T-cell (primary cell): ENCODE measurements around the gene EEFSEC. TPM values are rescaled to one million over a fixed set of nuclear protein-coding genes. Genes with fewer than 3 reads are reported as not detected.
A peak's percentile ranks its signal among the peaks of the same experiment; 100 is the strongest.

ENCODE experiments used
- ATAC-seq, 4 experiments: fragments of 200-7000 bp in 3 of 4; fragments of 150-1000 bp in 1 of 4; cut with Tn5 transposase; replicated peaks in 1 of 4; 1 replicate in 3 of 4; 2 replicates in 1 of 4; pipeline ENCODE4 v1.10.0; 2021; ENCODE audit warnings: moderate library complexity in 3 of 4, mild to moderate bottlenecking in 2 of 4, moderate number of reproducible peaks in 1 of 4
- CTCF ChIA-PET, 2 donors: fragments of 300-600 bp; sonication (Branson Sonifier 250); formaldehyde crosslinking; loops; one replicate each; lab custom pipeline; 2022; ENCODE audit warnings: antibody characterized with exemption in 2 of 2; lab: Charles Lee
- POLR2A ChIA-PET, 2 donors: fragments of 300-600 bp; sonication (Branson Sonifier 250); formaldehyde crosslinking; loops; one replicate each; lab custom pipeline; 2022; ENCODE audit warnings: antibody characterized with exemption in 2 of 2; lab: Charles Lee
- DNase-seq, 35 experiments: peaks; one replicate each; pipeline versions ENCODE4 v3.0.0 to v3.0.0-alpha.2; 2013 to 2023
- H3K27ac ChIP-seq: one replicate; pipeline ENCODE4 v1.5.1; 2013; ENCODE audit warnings: low read length
- H3K27me3 ChIP-seq, 2 experiments: replicated peaks in 1 of 2; 1 replicate in 1 of 2; 2 replicates in 1 of 2; pipeline versions ENCODE4 v1.6.1 to v1.7.0; 2013; ENCODE audit warnings: low read length in 1 of 2, mixed read lengths in 1 of 2; ENCODE audit not compliant: control insufficient read depth in 2 of 2, insufficient read depth in 2 of 2; ENCODE audit errors: extremely low read depth in 1 of 2
- H3K36me3 ChIP-seq, 2 donors: 1 replicate in 1 of 2; 2 replicates in 1 of 2; pipeline versions ENCODE4 v1.6.1 to v1.7.0; 2013; ENCODE audit warnings: low read length in 1 of 2; ENCODE audit not compliant: control insufficient read depth in 2 of 2, insufficient read depth in 1 of 2; ENCODE audit errors: extremely low read depth in 1 of 2
- H3K4me1 ChIP-seq, 2 experiments: 1 replicate in 1 of 2; 2 replicates in 1 of 2; pipeline versions ENCODE4 v1.6.1 to v1.7.0; 2013; ENCODE audit warnings: low read length in 2 of 2, mixed read lengths in 1 of 2; ENCODE audit not compliant: insufficient read depth in 2 of 2, control insufficient read depth in 1 of 2; ENCODE audit errors: extremely low read depth in 1 of 2
- H3K4me3 ChIP-seq, 2 donors: 1 replicate in 1 of 2; 2 replicates in 1 of 2; pipeline versions ENCODE4 v1.5.1 to v1.7.0; 2013; ENCODE audit warnings: mild to moderate bottlenecking in 2 of 2, low read length in 1 of 2, moderate library complexity in 1 of 2; ENCODE audit not compliant: control insufficient read depth in 1 of 2; ENCODE audit errors: extremely low read depth in 1 of 2
- H3K9me3 ChIP-seq: 2 replicates; pipeline ENCODE4 v1.7.0; 2013
- H3K27ac Mint-ChIP-seq, 2 donors: one replicate each; pipeline ENCODE4 v1.8.0; 2020 to 2021; ENCODE audit warnings: mild to moderate bottlenecking in 2 of 2, mixed read lengths in 2 of 2
- H3K27me3 Mint-ChIP-seq, 2 donors: one replicate each; pipeline ENCODE4 v1.8.0; 2021 to 2022; ENCODE audit warnings: mixed read lengths in 2 of 2
- H3K36me3 Mint-ChIP-seq: one replicate; pipeline ENCODE4 v1.8.0; 2021; ENCODE audit warnings: mixed read lengths
- H3K4me1 Mint-ChIP-seq, 3 donors: one replicate each; pipeline ENCODE4 v1.8.0; 2020 to 2022; ENCODE audit warnings: mixed read lengths in 3 of 3, mild to moderate bottlenecking in 1 of 3
- H3K4me3 Mint-ChIP-seq, 3 donors: one replicate each; pipeline ENCODE4 v1.8.0; 2020 to 2022; ENCODE audit warnings: mild to moderate bottlenecking in 3 of 3, mixed read lengths in 3 of 3, moderate library complexity in 3 of 3
- H3K9me3 Mint-ChIP-seq, 3 donors: one replicate each; pipeline ENCODE4 v1.8.0; 2020 to 2022; ENCODE audit warnings: mixed read lengths in 3 of 3
- WGBS: methylation state at CpG from one replicate; pipeline ENCODE4 v1.1.5; 2013; ENCODE audit warnings: missing lambda C conversion rate; ENCODE audit not compliant: insufficient coverage; 5-methylcytosine and 5-hydroxymethylcytosine counted together
- total RNA-seq, 35 experiments: library from RNA in 6 of 35; stranded (reverse) in 6 of 35; fragments of 120-200 nt in 1 of 35; gene quantifications; one replicate each; pipeline versions ENCODE4 v1.2.1 to v1.2.4 and lab custom pipeline; 2013 to 2026

The EEFSEC gene
- total RNA-seq, 5 donors from 2014 or later (not counting 1 experiment from before 2014, with no cell fraction given) = 15.9 to 21.1 (median 19.1) TPM

GRCh38 chr3:128383316-128384235, 230.3 kb downstream of the EEFSEC start:
- no peaks in the 10 kb centered on the region for H3K27me3 ChIP-seq
- no peak overlapping the region for H3K27ac Mint-ChIP-seq
- peaks cover 0 to 16% of the 10 kb centered on the region in 2 donors for H3K36me3 ChIP-seq
- H3K27ac ChIP-seq = no peak overlapping the region
- peaks cover 0 to 6% of the 10 kb centered on the region in 2 experiments for H3K4me1 ChIP-seq
- ChIA-PET POLR2A (no interaction called here), CTCF (no interaction called here)
- H3K36me3 Mint-ChIP-seq = peaks cover 22% of the 10 kb centered on the region
- H3K4me3 ChIP-seq = no peak overlapping the region
- peaks cover 2 to 20% (median 14%) of the 10 kb centered on the region in 3 donors for H3K4me1 Mint-ChIP-seq
- no peaks in the 10 kb centered on the region for H3K9me3 Mint-ChIP-seq
- ATAC-seq (peak in 1 of 4 experiments; percentile 92), DNase-seq (peak in 9 of 35 experiments; percentile 2 to 78 (median 60))
- H3K4me3 Mint-ChIP-seq = no peak overlapping the region
- no peaks in the 10 kb centered on the region for H3K9me3 ChIP-seq
- H3K27me3 Mint-ChIP-seq = no peaks in the 10 kb centered on the region
- 89% methylated on average over 9 of the region's 11 CpGs for WGBS

- Mint-ChIP-seq H3K9me3 (no peaks in the 10 kb centered on the region), H3K4me1 (peaks cover 2 to 20% (median 14%) of the 10 kb centered on the region in 3 donors), H3K4me3 (no peak overlapping the region), H3K27ac (no peak overlapping the region), H3K27me3 (no peaks in the 10 kb centered on the region), H3K36me3 (peaks cover 25% of the 10 kb centered on the region)
- ChIA-PET CTCF (no interaction called here), POLR2A (no interaction called here)
- no peak for ATAC-seq
- Histone ChIP-seq H3K4me1 (peaks cover 0 to 6% of the 10 kb centered on the region in 2 experiments), H3K9me3 (no peaks in the 10 kb centered on the region), H3K27ac (no peak overlapping the region), H3K4me3 (no peak overlapping the region), H3K27me3 (no peaks in the 10 kb centered on the region), H3K36me3 (peaks cover 0 to 22% of the 10 kb centered on the region in 2 donors)
- 92% methylated on average over 11 of the region's 11 CpGs for WGBS
- no peak for DNase-seq
Observed at GRCh38 chr3:128385080-128385832, 232.0 kb downstream of the EEFSEC start.

- Histone ChIP-seq H3K4me1 (no peaks in the 10 kb centered on the region), H3K36me3 (peaks cover 0 to 14% of the 10 kb centered on the region in 2 donors), H3K4me3 (no peak overlapping the region), H3K27ac (no peak overlapping the region), H3K27me3 (no peaks in the 10 kb centered on the region), H3K9me3 (no peaks in the 10 kb centered on the region)
- ATAC-seq = no peak
- 95% methylated on average over 8 of the region's 9 CpGs for WGBS
- ChIA-PET POLR2A (no interaction called here), CTCF (no interaction called here)
- H3K27ac Mint-ChIP-seq = no peak overlapping the region
- no peaks in the 10 kb centered on the region for H3K27me3 Mint-ChIP-seq
- peaks cover 0 to 4% (median 1%) of the 10 kb centered on the region in 3 donors for H3K4me1 Mint-ChIP-seq
- H3K36me3 Mint-ChIP-seq = peaks cover 23% of the 10 kb centered on the region
- H3K4me3 Mint-ChIP-seq = no peak overlapping the region
- DNase-seq = no peak
- H3K9me3 Mint-ChIP-seq = no peaks in the 10 kb centered on the region
Observed at GRCh38 chr3:128388932-128389331, 235.7 kb downstream of the EEFSEC start.

- Histone ChIP-seq H3K4me1 (no peaks in the 10 kb centered on the region), H3K9me3 (no peaks in the 10 kb centered on the region), H3K4me3 (no peak overlapping the region), H3K27ac (no peak overlapping the region), H3K27me3 (no peaks in the 10 kb centered on the region), H3K36me3 (peaks cover 0 to 8% of the 10 kb centered on the region in 2 donors)
- H3K27me3 Mint-ChIP-seq = no peaks in the 10 kb centered on the region
- no peaks in the 10 kb centered on the region for H3K9me3 Mint-ChIP-seq
- H3K27ac Mint-ChIP-seq = no peak overlapping the region
- ATAC-seq (no peak), DNase-seq (no peak)
- no peaks in the 10 kb centered on the region for H3K4me1 Mint-ChIP-seq
- POLR2A ChIA-PET = no interaction called here
- CTCF ChIA-PET = no interaction called here
- H3K36me3 Mint-ChIP-seq = peaks cover 15% of the 10 kb centered on the region
- H3K4me3 Mint-ChIP-seq = no peak overlapping the region
- 82% methylated on average over 9 of the region's 9 CpGs for WGBS
Observed at GRCh38 chr3:128390867-128391266, 237.6 kb downstream of the EEFSEC start.

GRCh38 chr3:128392021-128392420, 238.7 kb downstream of the EEFSEC start:
- DNase-seq (no peak), ATAC-seq (no peak)
- no peaks in the 10 kb centered on the region for H3K4me1 ChIP-seq
- no peak overlapping the region for H3K27ac ChIP-seq
- peaks cover 0 to 8% of the 10 kb centered on the region in 2 donors for H3K36me3 ChIP-seq
- Mint-ChIP-seq H3K36me3 (peaks cover 14% of the 10 kb centered on the region), H3K4me3 (no peak overlapping the region), H3K27ac (no peak overlapping the region), H3K4me1 (no peaks in the 10 kb centered on the region), H3K27me3 (no peaks in the 10 kb centered on the region), H3K9me3 (no peaks in the 10 kb centered on the region)
- POLR2A ChIA-PET = no interaction called here
- CTCF ChIA-PET = no interaction called here
- no peaks in the 10 kb centered on the region for H3K9me3 ChIP-seq
- no peaks in the 10 kb centered on the region for H3K27me3 ChIP-seq
- no peak overlapping the region for H3K4me3 ChIP-seq
- 84% methylated on average over 7 of the region's 7 CpGs for WGBS

GRCh38 chr3:128392818-128393544, 239.7 kb downstream of the EEFSEC start:
- H3K9me3 ChIP-seq = no peaks in the 10 kb centered on the region
- no peak for ATAC-seq
- POLR2A ChIA-PET = no interaction called here

More at GRCh38 chr3:128392818-128393544, 239.7 kb downstream of the EEFSEC start:
- Histone ChIP-seq H3K4me1 (no peaks in the 10 kb centered on the region), H3K27ac (no peak overlapping the region), H3K36me3 (peaks cover 0 to 8% of the 10 kb centered on the region in 2 donors), H3K27me3 (no peaks in the 10 kb centered on the region), H3K4me3 (no peak overlapping the region)
- CTCF ChIA-PET = no interaction called here
- Mint-ChIP-seq H3K4me3 (no peak overlapping the region), H3K4me1 (no peaks in the 10 kb centered on the region), H3K27me3 (no peaks in the 10 kb centered on the region), H3K9me3 (no peaks in the 10 kb centered on the region), H3K27ac (no peak overlapping the region), H3K36me3 (peaks cover 14% of the 10 kb centered on the region)
- DNase-seq = no peak
- WGBS = 97% methylated on average over 7 of the region's 7 CpGs
